ENCODE results near the gene KRT76.

- no peak for TF ChIP-seq CTCF (IDR thresholded peaks at IDR 0.05 in 8 of 11, conservative IDR thresholded peaks at IDR 0.05 in 3 of 11)
- TF ChIP-seq POLR2A (IDR thresholded peaks at IDR 0.05) = no peak
Measured at GRCh38 chr12:52729147-52729546, 48.0 kb downstream of the KRT76 start.

Data from spleen (tissue), 7 donors.